Activated gamma-delta T cell treated with anti-CD3 and anti-CD28 coated beads, Interleukin-2, amount 50 U/mL, for 16 hours (primary cell): ENCODE measurements around the gene RBP4.

ENCODE experiments used
- DNase-seq: peaks from one replicate; pipeline ENCODE4 v3.0.0-alpha.2; 2020; ENCODE audit warnings: low read depth

The RBP4 gene

DNA sequence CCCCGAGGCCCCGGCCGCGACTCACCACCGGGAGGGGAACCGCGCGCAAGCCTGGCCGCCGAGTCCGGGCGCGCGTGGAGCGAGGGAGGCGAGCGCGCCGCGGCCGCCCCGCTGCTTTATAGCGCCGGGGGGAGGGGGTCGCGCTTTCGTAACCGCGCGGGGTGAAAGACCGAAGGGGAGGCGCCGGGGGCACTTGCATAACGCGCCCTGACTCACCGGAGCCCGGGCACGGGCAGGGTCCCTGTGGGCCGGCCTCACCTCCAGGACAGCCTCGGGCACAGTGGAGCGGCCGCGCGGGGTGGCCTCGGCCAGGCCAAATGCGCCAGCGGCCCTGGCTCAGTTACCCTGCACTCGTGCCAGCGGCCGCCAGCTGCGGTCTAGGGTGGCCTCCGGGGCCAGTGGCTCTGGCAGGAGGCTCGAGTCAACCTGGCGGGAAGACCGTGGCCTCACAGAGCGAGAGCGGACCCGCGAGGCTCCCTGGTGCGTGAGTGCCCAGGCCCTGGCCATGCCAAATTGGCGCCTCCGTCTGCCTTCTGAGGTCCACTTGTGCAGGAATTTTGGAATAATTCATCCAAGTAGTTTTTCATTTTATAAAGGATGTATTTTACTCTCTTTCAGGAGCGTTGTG is at the start of gene RBP4:
Gene RBP4, minus strand, starts transcription at position 90 of the 628 bp plus-strand sequence. CDS start 207 bp downstream, outside the sequence.
- DNase-seq, result no peak

DNA sequence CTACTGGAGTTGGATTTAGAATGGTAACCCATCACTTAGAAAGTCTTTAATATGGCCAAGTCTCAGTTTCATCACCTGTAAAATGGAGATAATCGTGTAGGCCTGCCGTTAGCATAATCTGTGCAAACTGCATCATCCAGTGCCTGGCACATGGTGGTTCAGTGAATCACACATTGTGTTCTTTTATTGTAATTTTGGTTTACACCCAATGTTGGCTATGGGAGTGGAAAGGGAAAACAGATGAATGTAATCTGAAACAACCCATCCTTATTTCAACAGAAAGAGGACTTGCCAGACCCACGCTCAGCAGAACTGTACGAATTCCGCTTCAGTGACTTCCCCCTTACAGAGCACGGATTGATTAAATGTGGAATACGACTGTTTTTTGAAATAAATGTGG is 38.8 kb upstream of the RBP4 start:
- DNase-seq, result no peak

DNA sequence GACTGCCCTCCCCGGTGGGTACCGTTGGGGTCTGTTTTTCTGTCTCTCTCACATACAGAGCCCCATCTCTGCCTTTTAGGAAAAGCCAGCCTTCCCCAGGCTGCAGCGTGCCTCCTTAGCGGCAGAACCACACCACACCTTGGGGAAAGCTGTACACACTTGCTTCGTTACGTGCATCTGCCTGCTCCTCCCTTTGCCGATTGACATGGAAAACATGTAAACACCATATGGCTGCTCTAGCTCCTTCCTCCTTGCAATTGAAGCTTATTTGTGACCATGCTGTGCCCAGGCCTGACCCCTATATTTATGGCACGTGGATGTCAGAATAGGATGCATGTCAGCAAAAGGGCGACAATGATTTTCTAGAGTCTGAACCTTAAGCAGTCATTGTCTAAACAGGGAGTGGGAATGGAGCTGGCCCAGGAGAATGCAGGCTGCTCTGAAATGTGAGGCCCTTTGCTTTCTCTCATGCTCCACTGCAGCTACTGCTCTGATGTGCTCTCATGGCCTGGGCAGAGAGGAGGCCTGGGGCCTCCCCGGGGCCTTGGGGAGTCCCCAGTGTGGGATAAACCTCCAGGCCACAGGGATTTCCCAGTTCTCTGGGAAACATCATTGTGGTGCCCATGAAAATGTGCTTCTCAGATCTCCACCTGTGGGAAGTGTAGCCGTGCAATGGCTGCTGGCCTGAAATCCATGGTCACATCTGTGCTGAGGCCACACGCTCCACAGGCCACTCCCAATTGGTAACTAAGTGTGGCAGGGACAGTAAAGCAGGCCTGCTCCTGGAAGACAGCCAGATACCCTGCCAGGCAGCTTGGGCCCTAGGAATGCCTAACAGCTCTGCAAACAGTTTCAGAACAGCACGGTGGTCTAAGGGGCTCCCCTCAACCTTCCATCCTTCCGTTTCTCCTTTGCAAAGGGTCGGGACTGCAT is 29.9 kb upstream of the RBP4 start:
- DNase-seq, result no peak

DNA sequence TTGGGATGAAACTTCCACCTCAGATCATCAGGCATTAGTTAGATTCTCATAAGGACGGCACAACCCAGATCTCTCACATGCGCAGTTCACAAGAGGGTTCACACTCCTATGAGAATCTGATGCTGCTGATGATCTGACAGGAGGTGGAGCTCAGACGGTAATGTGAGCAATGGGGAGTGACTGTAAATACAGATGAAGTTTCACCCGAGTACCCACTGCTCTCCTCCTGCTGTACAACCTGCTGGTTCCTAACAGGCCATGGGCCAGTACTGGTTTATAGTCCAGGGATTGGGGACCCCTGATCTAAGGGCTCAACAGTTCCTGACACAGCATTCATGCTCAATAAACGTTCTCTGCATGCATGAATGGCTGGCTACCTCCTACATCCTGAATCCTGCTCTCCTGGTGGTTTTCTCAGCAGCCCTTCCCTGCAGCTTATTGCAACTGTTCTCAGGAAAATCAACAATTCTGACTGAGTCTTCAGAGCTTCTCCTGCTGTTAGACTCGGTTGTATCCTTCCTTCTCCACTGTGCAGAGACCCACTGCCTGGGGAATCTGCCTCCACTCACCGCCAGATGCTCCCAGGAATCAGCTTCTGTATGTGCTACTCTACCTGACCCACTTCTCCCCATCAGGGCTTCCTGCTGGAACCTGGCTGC is 28.7 kb upstream of the RBP4 start:
- no peak for DNase-seq

DNA sequence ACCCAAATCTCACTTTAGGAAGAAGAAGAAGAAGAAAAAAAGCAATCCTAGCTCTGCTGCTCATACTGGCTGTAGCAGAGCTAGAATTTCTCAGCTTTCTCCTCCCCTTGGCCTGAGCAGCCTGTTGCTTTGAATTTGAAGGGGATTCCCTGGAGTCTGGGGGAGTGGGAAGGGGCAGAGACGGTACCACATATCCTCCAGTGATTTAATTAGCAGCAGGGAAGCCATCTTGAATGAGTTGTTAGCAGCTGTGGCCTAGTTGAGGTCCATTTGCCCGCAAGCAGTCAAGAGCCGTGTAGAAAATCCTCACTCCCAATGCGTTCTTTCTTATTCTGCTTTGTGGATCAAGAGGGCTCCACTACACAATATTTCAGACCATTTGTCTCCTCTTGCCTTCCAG is 27.8 kb upstream of the RBP4 start:
- no peak for DNase-seq

DNA sequence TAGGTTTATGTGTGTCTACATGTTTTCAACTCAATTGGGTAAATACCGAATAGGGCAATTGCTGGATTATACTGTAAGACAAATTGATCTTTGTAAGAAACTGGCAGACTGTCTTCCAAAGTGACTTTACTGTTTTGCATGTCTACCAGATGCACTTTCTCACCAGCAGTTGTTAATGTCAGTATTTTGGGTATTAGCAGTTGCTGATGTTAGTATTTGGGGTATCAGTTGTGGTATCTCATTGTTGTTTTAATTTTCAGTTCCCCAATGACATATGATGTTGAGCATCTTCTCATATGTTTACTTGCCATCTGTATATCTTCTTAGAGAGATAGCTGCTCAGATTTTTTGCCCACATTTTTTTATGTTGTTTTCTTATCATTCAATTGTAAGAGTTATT is 21.9 kb upstream of the RBP4 start:
- no peak for DNase-seq

DNA sequence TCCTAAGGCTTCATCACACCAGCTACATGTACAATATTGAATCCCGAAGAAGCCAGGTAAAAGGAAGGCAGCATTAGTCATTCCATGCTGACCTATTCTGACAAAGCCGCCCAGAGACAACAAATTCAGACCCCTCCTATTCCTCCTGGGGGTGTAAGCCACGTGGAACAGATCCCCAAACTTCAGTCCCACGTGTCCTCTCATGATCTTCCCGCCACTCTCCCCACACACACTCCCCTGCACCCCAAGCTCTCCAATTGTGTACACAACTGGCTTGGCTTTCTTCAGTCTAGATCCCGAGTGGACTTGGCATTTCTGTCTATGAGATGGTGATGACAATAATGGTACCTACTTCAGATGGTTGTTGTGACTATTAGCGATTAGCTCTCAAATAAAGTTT is 19.9 kb upstream of the RBP4 start:
- DNase-seq, result no peak

DNA sequence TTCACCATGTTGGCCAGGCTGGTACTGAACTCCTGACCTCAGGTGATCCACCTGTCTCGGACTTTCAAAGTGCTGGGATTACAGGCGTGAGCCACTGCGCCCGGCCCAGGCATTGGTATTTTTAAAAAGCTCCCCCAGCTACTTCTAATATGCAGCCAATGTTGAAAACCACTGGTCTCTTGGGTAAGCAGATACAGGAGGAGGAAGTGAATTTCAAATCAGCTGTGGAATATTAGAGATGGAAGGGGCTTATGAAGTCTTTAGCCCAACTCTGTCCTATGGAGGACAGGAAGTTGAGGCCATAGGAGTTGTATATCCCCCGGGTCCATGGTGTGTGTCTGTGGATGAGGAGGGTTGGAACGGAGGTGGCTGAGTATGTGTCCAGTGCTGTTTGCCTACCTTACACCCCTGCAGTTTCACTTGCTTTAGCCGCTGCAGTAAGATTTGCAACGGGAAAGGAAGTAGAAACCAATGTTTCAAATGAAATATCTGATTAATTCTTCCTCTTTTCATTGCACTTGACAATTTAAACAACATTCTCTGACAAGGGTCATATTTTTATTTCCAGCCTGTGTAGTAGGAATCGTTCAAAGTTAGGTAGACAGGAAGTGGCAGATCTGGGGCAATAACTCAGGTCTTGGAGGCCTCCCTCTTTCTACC is 14.7 kb upstream of the RBP4 start:
- DNase-seq, result no peak

DNA sequence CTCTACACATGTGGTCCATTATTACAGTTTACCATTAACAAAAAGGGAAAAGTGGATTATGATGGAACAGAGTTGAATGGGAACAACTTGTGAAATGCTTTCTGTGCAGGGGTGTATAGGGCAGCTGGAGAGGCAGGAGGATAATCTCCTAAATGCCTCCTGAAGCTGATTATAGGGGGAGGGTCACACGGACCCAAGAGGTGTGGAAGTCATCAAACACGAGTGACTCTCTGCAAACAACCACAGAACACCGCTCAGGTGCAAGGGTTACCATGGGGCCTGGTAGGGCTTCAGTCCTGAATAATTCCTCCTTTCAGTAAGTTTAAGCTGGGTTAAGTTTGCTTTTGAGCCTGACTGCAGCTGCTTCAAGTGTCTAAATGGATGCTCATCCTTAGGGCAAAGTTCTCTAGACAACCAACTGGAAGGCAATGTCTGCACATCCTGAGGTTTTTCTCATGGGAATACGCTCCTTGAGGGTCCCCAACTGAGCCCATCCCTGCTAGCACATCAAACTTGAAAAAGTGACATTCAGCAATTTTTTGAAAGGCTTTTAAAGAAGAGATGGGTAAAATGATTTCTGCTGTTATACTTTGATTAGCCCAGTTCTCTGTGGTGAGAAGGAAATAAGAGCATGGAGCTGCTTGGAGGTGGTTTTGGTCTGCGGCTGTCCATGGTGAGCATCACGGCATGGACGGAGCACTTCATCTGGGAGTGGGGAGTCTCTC is 13.2 kb upstream of the RBP4 start:
- no peak for DNase-seq

DNA sequence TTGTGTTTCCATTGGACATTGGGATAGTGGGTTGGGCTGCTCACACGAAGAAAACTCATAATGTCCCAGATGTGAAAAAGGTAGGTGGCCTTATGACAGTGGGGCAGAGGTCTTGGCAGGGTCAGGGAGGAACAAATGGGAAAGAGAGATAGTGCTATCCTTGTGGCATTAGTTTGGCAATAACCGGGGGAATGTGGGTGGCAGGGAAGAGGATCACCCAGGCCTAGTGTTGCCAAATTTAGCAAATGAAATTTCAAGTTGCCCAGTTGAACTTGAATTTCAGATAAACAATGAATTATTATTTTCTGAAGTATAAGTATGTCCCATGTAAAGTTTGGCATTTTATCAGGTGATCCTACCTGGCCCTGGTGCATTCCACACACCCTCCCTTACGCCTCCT is 12.1 kb upstream of the RBP4 start:
- DNase-seq, result no peak

DNA sequence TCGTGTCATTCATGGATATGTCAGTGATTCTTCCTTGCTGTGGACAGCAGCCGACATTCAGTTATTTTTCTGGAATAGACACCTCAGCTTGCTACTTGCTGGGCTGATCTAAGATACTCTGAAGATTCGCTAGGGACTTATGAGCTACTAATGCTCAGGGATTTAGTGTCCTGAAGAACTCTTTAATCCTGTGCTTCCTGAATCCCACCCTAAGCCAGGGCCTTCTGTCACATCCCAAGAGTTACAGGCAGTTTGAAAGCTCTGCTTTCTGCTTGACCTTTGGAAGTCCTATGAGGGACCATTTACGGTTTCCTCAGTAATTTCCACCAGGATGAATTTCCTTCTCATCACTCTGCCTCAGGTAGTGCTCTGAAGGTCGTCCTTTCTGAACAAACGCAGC is 11.3 kb upstream of the RBP4 start, which contains the start of gene PDE6C:
Gene PDE6C, plus strand, starts transcription at position 227 of the 400 bp plus-strand sequence. CDS start 189 bp downstream, outside the sequence.
- DNase-seq, result no peak

DNA sequence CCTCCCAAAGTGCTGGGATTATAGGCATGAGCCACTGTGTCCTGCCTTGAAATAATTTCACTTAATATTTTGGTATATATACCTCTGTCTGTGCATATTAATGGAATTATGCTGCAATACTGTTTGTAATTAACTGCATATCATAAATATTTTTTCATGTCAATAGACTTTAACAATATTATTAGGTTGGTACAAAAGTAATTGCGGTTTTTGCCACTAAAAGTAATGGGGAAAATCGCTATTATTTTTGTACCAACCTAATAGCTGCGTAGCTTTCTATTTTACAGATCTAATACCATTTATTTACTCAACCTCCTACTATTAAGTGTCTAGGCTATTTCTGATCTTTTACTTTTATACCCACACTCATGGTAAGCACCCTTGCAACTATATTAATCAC is 7.4 kb upstream of the RBP4 start:
- DNase-seq, result no peak

DNA sequence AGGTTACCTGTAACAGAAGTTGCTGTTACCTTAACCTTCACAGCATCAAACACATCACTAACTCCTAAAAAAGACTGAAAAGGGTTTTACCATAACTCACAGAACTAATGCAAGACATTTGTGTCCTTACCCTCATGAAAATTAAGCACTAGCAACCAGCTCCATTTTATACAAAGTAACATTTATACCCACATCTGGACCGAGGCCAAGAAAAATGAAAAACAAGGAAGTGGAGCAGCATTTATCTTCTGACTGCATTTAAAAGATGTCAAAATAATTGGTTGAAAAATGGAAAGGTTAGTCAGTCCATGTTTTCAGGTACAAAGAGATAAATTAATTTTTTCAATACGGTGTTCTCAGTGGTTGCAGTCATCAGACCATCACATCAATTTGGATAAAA is 3.1 kb upstream of the RBP4 start:
- no peak for DNase-seq

DNA sequence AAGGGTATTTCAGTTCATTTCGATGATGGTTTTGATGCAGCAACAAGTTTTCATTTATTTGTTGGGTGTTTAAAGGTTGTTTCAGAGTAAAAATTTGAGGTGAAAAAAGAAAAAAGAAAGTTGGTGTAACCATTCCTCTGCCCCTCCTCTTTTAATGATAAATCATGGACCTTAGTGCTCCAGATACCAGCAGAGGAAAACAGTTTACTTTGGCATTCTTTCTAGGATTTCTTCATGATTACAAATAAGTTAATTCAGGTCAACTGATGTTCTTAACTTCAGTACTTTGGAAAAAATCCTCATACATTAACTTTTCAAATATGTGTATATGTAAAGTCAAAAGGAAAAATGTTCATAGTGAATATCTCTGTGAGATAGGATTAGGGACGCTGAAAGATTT is 2.0 kb upstream of the RBP4 start:
- DNase-seq, result no peak

DNA sequence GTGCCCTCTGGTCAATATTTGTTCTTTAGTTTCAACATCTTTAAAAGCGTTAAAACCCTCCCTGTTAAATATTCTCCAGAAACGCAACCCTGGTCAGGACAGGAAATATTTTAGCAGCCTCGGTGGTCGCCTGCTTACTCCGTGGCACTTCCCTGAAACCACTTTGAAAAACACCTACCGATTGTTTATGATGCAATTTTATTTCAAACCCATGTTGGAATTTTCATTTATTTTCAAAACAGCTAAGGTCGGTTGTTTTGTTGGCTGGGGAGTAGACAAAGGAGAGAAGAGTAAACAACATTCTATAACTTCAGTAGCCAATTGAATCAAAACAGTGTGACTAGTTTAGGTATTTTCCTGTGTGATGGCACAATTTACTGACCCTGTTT is 733 bp upstream of the RBP4 start:
- no peak for DNase-seq

DNA sequence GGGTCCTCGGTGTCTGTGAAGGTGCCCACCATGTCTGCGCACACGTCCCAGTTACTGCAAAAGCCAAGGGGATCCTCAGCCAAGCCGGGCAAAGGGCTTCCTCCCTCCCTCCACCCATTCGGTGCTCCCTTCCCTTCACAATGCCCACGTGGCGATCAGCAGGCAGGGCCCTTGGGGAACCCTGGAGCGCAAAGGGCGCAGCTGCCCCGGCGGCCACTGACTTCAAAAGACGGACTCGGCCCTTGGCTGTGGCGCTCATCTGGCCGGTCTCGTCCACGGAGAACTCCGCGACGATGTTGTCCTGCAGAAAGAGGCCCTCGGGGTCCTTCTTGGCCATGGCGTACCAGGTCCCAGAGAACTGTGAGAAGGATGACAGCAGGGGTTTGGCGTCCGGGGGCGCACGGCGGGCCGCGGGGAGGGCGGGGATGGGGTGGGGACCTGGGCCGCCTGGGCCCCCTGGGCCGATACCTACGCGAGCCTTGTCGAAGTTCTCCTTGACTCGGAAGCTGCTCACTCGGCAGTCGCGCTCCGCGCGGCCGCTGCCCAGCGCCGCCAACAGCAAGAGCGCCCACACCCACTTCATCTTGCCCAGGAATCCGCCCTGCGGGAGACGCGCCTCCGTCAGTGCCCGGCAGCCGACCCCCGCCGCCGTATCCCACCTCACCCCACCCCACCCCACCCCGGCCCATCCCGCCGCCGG is 439 bp downstream of the RBP4 start:
- DNase-seq, result no peak

DNA sequence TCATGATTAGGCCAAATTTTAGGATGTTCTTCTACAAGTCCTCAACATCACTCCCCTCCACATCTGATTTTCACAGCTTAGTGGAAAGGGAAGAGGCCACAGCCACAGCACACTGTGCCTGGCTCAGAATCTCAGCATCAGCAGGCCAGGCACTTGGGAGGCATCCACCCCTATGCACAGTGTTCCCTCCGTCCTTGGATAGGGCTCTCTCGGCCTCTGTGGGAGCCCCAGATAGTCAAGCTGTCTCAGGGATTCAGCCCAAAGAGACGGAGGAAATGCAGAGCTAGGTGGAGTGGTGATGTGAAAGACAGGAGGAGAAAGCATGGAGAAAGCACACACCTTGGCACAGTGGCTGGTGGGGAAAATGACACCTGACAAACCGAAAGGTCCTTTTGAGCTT is 1.3 kb downstream of the RBP4 start:
- DNase-seq, result no peak

DNA sequence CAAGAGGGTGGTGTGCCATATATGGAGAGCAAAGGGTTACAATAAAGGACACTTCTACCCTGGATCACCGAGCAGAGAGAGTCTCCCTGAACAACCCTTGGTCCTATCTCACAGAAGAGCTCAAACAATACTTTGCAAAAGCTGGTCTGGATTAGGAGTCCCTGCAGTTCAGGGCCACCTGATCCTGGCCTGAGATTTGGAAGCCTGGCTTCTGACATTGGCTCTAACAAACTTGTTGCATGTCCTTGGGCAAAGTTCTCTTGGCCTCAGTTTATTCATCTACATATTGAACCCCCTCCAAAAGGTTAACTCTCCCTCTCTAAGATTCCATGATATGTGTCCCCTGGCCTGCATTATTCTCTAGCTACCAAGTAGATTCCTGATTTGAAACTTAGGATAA is 1.7 kb downstream of the RBP4 start:
- DNase-seq, result no peak

DNA sequence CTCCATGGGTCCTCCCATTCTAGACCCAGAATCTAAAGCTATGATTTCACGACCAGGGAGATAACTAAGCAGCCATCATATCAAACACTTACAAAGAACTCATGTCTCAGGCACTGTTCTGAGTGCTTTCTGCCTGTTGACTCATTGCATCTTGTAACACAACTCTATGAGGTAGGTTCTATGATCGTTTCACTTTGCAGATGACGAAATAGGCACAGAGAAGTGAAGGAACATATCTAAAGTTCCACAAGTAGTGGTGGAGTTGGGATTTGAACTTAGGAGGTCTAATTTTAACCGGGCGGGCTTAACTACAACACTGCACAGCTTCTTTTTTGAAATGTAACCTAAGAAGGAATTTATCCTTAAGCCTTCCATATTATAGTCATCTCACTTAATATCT is 2.9 kb downstream of the RBP4 start:
- no peak for DNase-seq

DNA sequence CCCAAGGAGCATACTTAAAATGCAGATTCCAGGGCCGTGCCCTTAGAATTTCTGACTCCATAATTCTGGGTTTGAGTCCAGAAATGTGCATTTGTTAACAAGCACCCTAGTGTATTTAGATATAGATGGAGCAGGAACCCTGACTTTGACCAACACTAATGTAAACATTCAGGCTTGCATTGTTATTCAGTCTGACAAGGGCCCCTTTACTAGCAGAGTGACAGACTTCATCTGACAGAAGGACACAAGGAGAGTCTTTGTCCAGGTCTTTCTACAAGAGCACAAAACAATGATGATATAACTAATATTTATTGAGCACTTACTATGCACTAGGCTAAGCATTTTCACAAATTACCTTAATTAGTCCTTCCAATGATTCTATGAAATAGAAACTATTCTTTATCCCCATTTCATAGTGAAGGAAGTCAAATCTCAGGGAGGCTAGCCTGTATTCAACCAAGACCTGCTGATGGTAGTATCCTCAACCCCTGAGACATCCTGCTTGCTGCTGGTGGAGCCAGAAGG is 3.9 kb downstream of the RBP4 start:
- no peak for DNase-seq

DNA sequence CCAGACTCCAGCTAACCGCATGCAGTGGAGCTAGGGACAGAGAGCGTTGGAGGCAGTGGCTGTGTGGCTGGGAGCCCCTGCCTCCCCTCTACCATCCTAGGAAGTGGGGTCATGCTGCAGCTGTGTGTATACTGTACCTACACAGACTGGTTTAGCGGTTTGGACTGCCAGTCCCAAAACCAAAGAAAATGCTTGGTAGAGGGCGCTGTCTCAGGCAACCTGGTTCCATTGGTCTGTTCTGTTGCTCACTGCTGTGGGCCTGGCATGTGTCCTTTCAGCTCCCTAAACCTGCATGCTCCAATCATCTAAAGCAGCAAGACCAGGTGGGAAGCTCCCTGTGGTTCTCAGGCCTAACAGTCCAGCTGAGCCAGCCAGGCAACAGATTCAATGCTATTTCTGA is 4.5 kb downstream of the RBP4 start:
- DNase-seq, result no peak
